SH-SY5Y (cell line): ENCODE data around the gene ERVFRD-1.

ENCODE experiments used
- GATA2 ChIP-seq: IDR thresholded peaks from 2 replicates; pipeline ENCODE4 v1.6.1; 2011; ENCODE audit warnings: mild to moderate bottlenecking, low read depth, low read length
- GATA3 ChIP-seq: IDR thresholded peaks from 2 replicates; pipeline ENCODE4 v1.6.1; 2011; ENCODE audit warnings: low read depth, mild to moderate bottlenecking, low read length, moderate library complexity

- TF ChIP-seq GATA2 (no peak), GATA3 (no peak)
Measured at GRCh38 chr6:11128608-11129007, 17.1 kb upstream of the ERVFRD-1 start.
